Nephron (organoid): ENCODE data around the gene TPBG.
"Not testable (repeated sequence)": the region's sequence is repeated elsewhere in the genome, so short reads cannot be mapped to it uniquely, and the experiment has no call there.

Experiments
- H3K27ac Mint-ChIP-seq, 3 experiments: 2 replicates each; pipeline ENCODE4 v1.8.0; 2020; ENCODE audit warnings: mixed read lengths in 3 of 3, mild to moderate bottlenecking in 2 of 3, moderate library complexity in 1 of 3
- H3K27me3 Mint-ChIP-seq: 2 replicates; pipeline ENCODE4 v1.8.0; 2021; ENCODE audit warnings: low read depth, mild to moderate bottlenecking, moderate library complexity, mixed read lengths
- H3K36me3 Mint-ChIP-seq: 2 replicates; pipeline ENCODE4 v1.8.0; 2020; ENCODE audit warnings: low read depth, mixed read lengths
- H3K4me1 Mint-ChIP-seq: 2 replicates; pipeline ENCODE4 v1.8.0; 2020; ENCODE audit warnings: mixed read lengths
- H3K4me3 Mint-ChIP-seq, 3 experiments: 2 replicates each; pipeline ENCODE4 v1.8.0; 2020; ENCODE audit warnings: mild to moderate bottlenecking in 3 of 3, mixed read lengths in 3 of 3, moderate library complexity in 2 of 3
- H3K9me3 Mint-ChIP-seq: 2 replicates; pipeline ENCODE4 v1.8.0; 2020; ENCODE audit warnings: mixed read lengths
- TF ChIP-seq, protein P1 (sequence below), 3 experiments: fragments of 200-600 bp; sonication (generic); IDR thresholded peaks; one replicate each; pipeline ENCODE4 v1.5.0; 2021; ENCODE audit warnings: antibody characterized with exemption in 3 of 3; ENCODE audit not compliant: unreplicated experiment in 3 of 3

Gene TPBG

DNA sequence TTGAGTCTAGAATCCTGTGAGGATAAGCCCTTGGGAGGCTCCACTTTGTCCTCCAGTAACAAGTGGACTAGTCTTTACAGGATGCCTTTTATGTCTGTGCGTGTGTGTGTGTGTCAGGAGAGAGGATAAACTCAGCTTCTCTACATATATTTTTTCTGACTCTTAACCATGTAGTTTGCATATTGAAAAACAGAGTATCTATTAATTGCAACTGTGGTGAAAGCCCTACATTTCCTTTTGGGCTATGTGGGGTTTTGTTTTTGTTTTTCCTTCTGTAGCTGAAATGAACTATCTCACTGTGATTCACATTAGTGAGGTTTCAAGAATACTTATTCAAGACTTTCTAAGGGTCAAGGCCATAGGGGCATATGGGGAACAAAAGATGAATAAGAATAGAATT lies 17.7 kb downstream of the TPBG start:
- H3K4me3 Mint-ChIP-seq = no peak overlapping the region
- H3K27me3 Mint-ChIP-seq = no peaks in the 10 kb centered on the region
- no peak overlapping the region for H3K27ac Mint-ChIP-seq
- peaks cover 6% of the 10 kb centered on the region for H3K9me3 Mint-ChIP-seq
- H3K4me1 Mint-ChIP-seq = no peaks in the 10 kb centered on the region
- no peaks in the 10 kb centered on the region for H3K36me3 Mint-ChIP-seq
- TF ChIP-seq, protein P1, sequence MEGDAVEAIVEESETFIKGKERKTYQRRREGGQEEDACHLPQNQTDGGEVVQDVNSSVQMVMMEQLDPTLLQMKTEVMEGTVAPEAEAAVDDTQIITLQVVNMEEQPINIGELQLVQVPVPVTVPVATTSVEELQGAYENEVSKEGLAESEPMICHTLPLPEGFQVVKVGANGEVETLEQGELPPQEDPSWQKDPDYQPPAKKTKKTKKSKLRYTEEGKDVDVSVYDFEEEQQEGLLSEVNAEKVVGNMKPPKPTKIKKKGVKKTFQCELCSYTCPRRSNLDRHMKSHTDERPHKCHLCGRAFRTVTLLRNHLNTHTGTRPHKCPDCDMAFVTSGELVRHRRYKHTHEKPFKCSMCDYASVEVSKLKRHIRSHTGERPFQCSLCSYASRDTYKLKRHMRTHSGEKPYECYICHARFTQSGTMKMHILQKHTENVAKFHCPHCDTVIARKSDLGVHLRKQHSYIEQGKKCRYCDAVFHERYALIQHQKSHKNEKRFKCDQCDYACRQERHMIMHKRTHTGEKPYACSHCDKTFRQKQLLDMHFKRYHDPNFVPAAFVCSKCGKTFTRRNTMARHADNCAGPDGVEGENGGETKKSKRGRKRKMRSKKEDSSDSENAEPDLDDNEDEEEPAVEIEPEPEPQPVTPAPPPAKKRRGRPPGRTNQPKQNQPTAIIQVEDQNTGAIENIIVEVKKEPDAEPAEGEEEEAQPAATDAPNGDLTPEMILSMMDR (IDR thresholded peaks at IDR 0.05; ENCODE audit: unreplicated experiment in 3 of 3) = no peak

DNA sequence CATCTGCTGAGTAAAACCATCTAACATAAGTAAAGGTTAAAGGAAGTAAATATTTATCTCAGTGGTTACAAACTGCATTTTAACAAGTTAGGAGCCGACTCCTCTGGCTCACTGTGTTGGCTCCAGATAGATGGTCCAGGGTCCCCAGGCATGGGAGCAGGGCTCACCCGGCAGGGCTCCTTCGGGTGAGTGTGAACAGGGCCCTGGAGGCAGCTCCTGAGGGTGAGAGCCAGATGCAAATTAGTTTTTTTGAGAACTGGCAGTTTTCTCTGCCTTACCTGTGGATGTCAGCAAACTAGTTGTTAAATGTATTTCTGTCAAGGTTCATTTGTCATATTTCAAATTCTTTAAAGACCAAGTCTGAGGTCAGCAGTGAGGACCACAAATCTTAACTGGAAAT lies 21.5 kb downstream of the TPBG start:
- no peak overlapping the region for H3K4me3 Mint-ChIP-seq
- peaks cover 8% of the 10 kb centered on the region for H3K4me1 Mint-ChIP-seq
- TF ChIP-seq, protein P1 (IDR thresholded peaks at IDR 0.05; ENCODE audit: unreplicated experiment in 3 of 3) = no peak
- H3K27me3 Mint-ChIP-seq = no peaks in the 10 kb centered on the region
- no peak overlapping the region for H3K27ac Mint-ChIP-seq
- no peaks in the 10 kb centered on the region for H3K9me3 Mint-ChIP-seq
- no peaks in the 10 kb centered on the region for H3K36me3 Mint-ChIP-seq

DNA sequence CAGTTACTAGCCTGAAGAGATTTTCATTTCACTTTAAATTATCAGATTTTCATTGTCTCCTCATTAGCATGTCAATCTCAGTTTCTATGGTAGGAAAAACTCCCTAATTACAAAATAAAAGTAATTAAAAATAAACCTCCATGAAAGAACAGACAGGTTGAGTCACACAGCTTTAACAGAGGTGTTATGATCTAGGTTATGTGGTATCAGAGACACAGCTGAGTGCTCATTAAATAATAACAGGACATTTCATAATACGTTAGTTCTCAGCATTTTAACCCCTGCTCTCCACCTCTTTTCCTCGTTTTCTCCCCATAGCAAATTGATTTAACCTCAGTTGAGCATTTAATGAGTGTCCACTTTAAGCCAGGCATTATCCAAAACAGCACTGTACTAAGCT lies 21.9 kb downstream of the TPBG start:
- peaks cover 8% of the 10 kb centered on the region for H3K4me1 Mint-ChIP-seq
- H3K27ac Mint-ChIP-seq = no peak overlapping the region
- no peaks in the 10 kb centered on the region for H3K27me3 Mint-ChIP-seq
- H3K4me3 Mint-ChIP-seq = no peak overlapping the region
- no peaks in the 10 kb centered on the region for H3K36me3 Mint-ChIP-seq
- TF ChIP-seq, protein P1 (IDR thresholded peaks at IDR 0.05; ENCODE audit: unreplicated experiment in 3 of 3) = no peak
- H3K9me3 Mint-ChIP-seq = no peaks in the 10 kb centered on the region

DNA sequence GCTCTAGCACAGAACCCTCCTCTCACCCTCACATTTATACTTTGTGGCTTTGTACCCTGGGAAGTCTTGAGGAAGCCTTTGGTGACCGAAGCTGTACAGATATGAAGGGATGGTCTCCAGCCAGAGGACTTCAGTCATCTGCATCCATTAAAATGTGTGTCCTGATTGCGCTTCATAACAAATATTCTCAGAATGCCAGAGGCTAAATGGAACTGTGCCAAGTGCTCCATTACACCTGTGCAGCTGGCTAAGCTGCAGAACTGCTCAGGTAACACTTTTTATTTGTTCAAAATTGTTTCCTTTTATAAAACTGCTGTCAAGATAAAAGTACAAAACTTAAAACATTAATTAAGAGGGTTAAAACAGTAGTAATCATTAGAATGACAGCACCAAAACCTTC lies 22.3 kb downstream of the TPBG start:
- Mint-ChIP-seq H3K4me3 (no peak overlapping the region), H3K9me3 (no peaks in the 10 kb centered on the region), H3K4me1 (peaks cover 8% of the 10 kb centered on the region), H3K27me3 (no peaks in the 10 kb centered on the region), H3K36me3 (no peaks in the 10 kb centered on the region), H3K27ac (no peak overlapping the region)
- TF ChIP-seq, protein P1 (IDR thresholded peaks at IDR 0.05; ENCODE audit: unreplicated experiment in 3 of 3) = no peak

DNA sequence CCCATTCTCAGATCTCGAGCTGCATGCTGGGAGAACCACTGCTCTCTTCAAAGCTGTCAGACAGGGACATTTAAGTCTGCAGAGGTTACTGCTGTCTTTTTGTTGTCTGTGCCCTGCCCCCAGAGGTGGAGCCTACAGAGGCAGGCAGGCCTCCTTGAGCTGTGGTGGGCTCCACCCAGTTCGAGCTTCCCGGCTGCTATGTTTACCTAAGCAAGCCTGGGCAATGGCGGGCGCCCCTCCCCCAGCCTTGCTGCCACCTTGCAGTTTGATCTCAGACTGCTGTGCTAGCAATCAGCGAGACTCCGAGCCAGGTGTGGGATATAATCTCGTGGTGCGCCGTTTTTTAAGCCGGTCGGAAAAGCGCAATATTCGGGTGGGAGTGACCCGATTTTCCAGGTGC lies 31.2 kb downstream of the TPBG start:
- H3K4me1 Mint-ChIP-seq, H3K27ac Mint-ChIP-seq, H3K4me3 Mint-ChIP-seq, H3K9me3 Mint-ChIP-seq, H3K27me3 Mint-ChIP-seq, H3K36me3 Mint-ChIP-seq: not testable (repeated sequence)

DNA sequence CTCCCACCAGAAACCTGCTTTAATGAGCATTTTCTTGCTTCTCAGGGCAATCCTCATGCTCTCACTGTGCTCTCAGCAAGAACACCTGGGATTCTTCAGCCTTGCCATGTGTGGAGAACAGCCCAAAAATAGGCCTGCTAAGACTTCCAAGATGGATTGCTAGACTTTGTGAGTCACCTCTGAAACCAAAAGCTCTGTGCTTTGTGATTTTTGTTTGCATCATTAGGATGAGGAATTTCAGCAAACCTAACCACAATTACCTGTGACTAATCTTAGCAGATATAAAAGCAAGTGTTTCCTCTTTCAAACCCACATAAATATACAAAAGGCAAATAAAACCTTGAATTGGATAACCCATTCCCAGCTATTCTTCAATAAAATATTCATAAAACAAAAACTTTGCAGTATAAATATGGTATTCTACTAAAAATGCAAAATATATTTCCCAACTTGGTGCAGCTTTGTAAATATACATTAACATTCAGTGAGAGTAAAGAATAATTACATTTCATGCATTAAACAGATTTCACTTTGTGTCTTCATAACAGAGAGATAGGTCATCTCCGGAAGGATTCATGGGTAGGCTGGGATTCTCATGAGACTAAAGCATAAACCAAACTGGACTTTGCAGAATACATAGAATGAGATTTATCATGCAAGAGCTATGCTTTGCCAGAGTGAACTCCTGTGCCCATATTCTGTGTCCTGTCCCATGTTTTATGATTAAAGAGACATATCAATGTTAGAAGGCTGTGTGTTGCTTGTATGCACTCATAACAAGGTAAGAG lies 33.5 kb downstream of the TPBG start:
- TF ChIP-seq, protein P1 (IDR thresholded peaks at IDR 0.05; ENCODE audit: unreplicated experiment in 3 of 3) = no peak
- Mint-ChIP-seq H3K27ac (no peak overlapping the region), H3K4me1 (peaks cover 9% of the 10 kb centered on the region), H3K9me3 (peaks cover 3% of the 10 kb centered on the region), H3K4me3 (no peak overlapping the region), H3K36me3 (no peaks in the 10 kb centered on the region), H3K27me3 (no peaks in the 10 kb centered on the region)
